GM19023 (cell line): ENCODE data around the gene CGRRF1.

Experiments
- ATAC-seq: cut with Tn5 transposase; IDR thresholded peaks from one replicate; pipeline ENCODE4 v1.9.1; 2021; ENCODE audit warnings: mild to moderate bottlenecking, moderate library complexity; ENCODE audit not compliant: unreplicated experiment

Gene CGRRF1

DNA sequence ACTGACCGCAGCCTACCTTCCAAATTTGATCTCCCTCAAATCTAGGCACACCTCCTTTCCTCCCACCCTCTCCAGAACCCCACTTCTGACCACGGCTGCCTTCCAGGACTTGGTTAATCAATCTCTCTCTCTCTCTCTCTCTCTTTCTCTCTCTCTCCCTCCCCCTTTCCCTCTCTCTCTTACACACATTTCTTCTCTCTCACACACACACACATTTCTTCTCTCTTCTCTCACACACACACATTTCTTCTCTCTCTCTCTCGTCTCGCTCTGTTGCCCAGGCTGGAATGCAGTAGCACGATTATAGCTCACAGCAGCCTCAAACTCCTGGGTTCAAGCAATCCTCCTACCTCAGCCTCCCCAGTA is 20.4 kb upstream of the CGRRF1 start:
- peak; percentile 3 for ATAC-seq

DNA sequence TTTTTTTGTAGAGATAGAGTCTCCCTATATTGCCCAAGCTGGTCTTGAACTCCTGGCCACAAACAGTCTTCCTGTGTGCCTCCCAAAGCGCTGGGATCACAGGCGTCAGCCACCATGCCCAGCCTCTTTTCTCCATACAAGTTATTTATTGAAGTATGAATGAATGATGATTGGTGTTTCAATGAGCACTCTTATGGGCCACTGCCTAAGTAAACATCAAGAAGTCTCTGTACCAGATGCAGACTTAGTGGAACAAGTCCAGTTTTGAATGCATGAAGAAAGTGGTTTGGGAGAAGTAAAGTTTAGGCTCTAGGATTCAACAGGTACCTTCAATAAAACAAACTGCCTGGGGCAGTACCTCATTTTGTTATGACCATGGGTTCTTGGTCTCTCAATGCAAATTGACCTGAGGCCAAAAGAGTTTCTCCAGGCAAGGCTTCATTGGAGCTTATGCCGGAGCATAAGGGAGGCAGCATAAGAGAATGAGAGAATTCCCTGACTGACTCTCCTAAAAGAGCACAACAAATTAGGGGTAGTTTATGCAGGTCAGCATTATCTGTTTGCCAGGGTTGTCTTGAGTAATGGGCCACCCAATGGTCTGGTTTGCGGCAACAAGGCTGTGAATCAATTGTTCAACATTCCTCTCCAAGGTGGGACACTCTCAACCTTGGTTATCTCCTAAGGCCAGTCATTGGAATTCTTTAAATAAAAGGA is 19.8 kb upstream of the CGRRF1 start:
- ATAC-seq: no peak

DNA sequence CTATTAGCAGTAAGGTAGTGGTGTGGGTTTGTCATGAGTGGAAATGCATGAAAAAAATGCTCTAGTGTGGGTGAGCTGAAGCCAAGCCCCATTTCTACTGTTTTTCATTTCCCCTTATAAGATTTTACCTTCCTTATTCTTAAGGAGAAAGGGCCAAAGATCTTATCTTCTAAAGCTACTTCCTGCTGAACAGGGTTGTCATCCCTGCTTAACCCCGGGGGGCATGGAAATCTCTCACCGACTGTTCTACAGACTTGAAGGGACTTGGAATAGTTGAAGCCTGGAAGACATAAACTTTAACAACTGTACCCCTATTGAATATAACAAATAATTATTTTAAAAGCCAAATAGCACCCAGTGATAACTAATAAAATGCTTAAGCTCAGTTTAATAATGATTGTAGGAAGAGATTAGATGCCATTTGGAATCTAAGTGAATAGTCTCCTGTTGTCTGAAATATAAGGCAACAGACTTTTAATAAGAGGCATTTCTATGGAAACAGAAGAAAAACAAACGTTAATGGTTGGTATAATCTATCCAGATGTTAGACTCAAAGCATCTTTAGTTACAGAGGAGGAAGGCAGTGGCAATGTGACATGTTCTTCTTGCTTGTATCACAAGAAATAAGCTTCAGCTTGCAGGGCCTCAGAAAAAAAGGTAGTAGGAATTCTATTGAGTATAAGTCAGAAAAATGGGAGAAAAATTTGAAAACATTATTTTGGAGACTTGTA is 19.1 kb upstream of the CGRRF1 start:
- ATAC-seq: no peak

DNA sequence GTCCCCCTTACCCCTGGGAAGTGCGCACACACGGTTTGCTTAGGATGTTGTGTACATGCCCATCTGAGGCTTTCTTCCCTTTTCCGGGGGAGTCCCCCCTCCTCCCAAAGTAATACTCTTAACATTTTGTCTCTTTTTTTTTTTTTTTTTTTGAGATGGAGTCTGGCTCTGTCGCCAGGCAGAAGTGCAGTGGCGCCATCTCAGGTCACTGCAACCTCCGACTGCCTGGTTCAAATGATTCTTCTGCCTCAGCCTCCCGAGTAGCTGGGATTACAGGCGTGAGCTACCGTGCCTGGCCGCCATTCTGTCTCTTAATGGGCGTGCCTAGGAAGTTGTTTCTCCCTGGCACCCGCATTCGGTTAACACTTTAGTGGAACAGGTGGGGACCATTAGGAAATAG is 16.4 kb upstream of the CGRRF1 start:
- no peak for ATAC-seq

DNA sequence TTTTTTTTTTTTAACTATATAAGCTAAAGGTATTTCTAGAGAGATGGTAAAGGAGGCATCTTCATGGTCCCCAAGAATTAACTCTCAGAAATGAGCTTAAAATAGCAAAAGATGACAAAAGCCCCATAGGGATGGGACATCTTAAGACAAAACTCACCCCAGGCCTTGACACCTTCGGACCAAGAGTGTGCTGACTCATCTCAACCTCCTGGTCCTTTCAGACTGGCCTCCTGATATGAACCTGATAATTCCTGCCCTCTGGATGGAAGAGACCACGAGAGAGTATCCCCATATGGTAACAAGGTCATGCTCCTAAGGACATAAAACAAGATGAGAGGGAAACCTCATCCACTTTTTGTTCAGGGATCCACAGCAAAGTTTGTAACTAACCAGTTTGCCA is 12.5 kb upstream of the CGRRF1 start:
- ATAC-seq: no peak

DNA sequence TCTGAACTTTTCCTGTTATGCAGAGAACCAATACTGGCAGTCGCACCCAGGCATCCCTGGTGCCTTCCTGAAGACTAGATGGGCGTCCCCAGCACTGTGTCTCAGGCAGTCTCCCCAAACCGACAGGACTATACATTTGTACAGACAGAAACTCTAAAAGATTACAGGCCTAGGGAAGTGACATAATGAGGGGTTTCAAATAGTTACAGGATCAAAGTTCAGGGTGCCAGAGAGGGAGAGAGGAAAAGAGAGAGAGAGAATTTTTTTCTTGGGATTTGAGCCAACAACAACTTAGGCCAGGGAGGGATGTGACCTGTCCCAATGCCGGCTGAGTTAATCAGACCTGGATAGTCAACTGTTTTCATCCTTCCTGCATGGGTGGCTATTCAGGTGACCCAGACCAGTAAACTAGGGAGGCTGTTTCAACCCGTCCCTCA is 11.6 kb upstream of the CGRRF1 start:
- no peak for ATAC-seq

DNA sequence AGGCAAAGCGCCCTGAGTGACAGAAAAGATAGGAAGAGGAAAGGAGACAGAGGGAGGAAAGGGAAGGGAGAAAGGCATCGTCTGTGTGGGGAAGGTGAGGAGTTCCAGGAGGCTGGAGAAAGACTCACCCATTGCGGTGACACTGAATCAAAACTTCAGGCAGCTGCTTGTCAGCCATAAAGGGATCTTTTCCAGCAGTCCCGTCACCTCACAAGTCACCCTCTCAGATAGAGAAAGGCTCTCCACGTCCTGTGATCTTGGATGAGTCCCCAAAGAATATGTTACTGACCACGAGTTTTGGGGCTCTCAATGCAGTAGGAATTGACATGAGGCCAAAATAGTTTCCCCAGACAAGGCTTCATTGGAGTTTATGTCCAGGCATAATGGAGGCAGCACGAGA is 11.1 kb upstream of the CGRRF1 start:
- ATAC-seq: no peak

DNA sequence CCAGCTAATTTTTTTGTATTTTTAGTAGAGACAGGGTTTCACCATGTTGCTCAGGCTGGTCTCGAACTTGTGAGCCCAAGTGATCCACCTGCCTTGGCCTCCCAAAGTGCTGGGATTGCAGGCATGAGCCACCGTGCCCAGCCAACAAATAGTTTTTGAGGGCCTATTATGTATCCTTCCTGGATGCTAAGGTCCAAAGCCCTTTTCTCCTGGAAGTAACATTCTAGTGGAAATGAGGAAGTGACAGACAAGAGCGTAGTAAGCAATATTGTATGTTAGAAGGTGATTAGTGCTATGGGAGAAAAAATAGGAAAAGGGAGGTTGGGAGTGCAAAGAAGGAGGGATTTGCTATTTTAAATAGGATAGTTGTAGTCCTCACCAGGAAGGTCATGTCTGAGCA is 9.0 kb upstream of the CGRRF1 start:
- ATAC-seq: no peak

DNA sequence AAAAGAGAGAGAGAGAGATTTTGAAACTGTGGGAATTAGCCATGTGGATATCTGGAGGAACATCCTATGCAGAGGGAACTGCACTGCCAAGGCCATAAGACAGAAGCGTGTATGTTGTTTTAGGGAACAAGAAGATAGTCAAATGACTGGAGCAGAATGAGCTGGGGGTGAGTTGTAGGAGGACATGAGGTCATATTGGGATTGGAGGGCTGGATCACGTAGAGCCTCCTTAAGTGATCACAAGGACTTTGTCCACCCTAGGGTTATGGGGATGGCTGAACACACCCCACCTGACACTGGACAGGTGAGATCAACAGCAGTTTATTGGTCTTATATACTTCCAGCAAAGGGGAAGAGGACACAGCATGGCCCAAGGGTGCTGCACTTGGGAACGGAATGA is 8.2 kb upstream of the CGRRF1 start:
- ATAC-seq: no peak

DNA sequence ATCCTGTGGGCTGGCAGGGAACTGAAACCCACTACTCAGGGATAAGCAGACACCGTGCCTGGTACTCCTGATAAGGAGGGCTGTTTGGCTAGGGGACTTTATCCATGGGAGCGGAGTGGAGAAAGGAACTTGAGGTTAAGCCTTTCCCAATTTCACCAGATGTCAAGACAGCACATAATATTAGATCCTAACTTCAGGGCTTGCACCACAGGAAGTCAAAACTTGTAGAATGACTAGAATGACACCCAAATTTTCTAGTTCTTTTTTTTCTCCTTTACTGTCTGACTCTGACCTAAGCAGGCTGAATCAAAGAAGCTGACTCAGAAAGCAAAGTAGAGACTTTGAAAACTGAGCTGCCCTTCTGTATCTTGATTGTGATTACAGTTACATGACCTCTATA is 7.1 kb upstream of the CGRRF1 start:
- no peak for ATAC-seq

DNA sequence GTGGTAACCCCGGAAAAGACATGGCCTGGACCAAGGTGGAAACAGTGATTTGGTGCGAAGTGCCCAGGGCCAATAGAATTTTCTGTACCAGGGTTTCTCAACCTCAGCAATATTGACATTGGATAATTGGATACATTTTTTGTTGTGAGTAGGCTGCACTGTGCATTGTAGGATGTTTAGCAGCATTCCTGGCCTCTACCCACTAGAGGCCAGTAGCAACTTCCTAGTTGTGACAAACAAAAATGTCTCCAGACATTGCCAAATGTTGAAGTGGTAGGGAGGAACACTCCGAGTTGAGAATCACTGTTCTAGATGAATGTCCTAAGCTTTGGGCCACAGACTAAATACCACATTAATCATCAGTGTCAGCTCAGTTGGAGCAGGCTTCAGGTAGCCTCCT is 6.2 kb upstream of the CGRRF1 start:
- ATAC-seq: no peak

DNA sequence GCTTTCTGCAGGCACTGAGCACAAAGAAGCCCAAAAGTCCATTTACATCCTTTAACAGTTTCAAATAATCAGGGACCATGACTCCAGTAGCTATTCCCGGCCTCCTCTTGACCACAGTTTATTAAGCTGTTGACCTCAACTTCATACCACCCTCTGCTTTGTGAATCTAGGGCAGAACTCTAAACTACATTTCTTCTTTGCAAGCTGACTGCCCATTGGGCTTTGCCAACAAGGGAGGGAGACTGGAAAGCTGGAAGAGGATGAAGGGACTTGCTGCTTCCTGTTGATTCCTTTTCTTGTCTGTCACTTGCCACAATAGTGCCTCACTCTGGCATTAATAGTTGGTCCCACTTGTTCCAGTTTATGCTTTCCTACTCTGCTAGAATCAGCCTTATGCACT is 2.7 kb downstream of the CGRRF1 start:
- no peak for ATAC-seq

DNA sequence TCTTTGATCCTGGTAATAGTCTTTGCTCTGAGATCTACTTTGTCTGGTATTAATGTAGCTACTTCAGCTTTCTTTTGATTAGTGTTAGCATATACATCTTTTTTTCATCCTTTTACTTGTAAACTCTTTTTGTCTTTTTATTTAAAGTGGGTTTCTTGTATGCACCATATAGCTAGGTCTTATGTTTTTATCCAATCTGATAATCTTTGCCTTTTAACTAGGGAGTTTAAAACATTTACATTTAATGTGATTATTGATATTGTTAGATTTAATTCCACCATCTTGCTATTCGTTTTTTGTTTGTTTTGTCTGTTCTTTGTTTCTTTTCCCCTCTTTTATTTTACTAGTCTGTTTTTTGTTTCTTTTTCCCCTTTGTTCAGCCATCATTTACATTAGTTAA is 6.0 kb downstream of the CGRRF1 start:
- no peak for ATAC-seq

DNA sequence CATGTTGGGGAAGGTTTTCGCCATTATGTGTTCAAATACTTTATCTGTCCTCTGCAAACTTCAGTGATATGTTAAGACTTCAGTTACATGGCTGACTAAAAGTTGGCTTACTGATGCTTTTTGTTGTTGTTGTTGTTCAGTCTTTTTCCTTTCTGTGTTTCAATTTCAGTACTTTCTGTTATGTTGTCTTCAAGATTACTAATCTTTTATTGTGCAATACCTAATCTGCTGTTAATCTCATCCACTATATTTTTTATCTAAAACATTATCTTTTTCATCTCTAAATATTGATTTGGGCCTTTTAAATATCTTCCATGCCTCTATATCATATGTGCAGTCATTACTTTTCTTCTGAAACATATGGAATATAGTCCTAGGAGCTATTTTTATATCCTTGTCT is 7.0 kb downstream of the CGRRF1 start:
- no peak for ATAC-seq

DNA sequence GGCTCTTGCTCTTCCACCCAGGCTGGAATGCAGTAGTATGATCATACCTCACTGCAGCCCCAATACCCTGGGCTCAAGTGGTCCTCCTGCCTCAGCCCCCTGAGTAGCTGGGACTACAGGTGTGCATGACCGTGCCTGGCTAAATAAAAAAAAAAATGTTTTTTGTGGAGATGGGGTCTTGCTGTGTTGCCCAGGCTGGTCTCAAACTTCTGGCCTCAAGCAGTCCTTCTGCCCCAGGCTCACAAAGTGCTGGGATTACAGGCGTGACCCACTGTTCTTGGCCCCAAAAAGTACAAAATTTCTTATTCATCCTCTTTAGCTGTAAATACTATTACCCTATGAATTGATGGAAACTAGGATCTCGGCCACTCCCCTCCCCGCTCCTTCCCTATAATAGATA is 14.7 kb downstream of the CGRRF1 start:
- no peak for ATAC-seq

DNA sequence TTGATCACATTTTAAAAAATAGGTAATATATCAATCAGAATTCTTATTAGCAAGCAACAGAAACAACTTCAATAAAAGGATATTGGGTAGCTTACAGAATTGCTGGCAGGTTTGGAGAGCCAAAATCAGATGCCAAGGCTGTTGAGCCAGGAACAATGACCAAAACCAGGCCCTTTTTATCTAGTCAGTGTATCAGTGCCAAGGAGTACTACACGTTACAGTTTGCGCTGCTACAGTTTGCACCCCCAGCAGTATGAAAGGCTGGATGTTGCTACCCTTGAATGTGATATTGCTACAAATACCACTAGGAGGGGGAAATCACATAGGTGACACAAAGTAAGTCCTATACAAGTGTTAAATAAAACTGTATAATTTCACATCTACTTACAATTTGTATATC is 19.3 kb downstream of the CGRRF1 start:
- no peak for ATAC-seq

DNA sequence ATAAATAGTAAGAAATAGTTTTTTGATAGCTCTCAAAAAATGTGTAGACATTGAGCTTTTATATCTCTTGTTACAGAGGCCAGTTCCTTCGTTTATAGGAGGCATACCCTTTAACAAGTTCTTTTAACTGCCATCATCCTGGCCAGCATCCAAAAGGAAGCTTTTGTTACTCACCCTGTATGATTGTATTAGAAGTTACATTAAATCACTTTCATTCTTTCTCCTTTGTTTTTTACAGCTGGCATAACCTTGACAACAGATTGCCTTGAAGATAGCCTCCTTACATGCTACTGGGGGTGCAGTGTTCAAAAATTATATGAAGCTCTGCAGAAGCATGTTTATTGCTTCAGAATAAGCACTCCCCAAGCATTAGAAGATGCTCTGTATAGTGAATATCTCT is 20.1 kb downstream of the CGRRF1 start:
- no peak for ATAC-seq

DNA sequence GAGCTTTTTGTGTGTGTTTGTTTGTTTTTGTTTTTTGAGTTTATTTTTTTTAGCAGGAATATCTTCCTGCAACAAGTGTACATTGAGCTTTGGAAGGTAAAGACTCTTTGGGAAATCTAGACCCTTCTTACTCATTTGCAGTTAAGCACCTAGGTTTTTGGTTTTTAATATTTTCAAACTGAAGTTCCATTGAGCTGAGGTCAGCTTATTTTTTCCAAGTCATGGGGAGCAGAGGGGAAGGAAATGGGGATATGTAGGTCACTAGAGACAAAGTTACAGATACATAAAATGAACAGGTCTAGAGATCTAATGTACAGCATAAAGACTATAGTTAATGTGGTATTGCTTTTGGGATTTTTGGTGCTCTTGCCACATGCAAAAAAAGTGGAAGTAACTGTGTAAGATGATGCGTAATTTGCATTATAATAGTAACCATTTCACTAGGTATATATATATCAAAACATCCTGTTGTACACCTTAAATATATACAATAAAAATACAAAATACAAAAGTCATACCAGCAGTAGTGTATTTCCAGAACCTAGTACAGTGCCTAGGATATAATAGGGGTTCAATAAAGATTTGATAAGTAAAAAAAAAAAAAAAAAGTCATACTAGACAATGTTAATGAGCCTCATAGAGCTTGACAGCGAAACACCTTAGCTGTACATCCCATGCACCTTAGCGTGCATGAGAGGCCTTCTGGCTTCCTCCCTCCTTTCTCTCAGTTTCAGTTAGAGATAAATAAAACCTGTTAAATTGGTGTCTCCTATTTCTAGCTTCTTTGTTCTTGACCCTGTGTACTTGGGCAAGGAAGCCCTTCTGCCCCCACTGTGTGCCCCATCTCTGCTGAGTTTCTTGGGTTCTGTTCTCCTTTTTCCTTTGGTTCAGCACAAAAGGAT is 22.7 kb downstream of the CGRRF1 start:
- peak; percentile 96 for ATAC-seq

DNA sequence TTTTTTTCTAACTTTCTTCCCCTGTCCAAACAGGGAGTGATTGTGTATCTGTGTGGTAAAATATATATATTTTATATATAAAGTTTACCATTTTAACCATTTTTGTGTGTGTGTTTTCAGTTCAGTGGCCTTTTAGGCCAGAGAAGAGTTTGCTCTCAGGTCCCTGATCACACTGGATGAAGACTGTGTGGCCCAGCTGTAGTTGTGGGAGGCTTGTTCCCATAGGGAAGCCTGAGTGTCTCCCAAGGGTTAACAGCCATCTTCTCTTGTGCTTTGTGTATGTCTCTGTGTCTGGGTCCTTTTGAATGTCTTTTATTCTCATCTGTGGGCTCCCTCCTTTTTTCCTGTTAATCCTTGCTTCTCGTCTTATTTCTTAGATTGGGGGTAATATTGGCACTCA is 23.4 kb downstream of the CGRRF1 start:
- ATAC-seq: no peak

DNA sequence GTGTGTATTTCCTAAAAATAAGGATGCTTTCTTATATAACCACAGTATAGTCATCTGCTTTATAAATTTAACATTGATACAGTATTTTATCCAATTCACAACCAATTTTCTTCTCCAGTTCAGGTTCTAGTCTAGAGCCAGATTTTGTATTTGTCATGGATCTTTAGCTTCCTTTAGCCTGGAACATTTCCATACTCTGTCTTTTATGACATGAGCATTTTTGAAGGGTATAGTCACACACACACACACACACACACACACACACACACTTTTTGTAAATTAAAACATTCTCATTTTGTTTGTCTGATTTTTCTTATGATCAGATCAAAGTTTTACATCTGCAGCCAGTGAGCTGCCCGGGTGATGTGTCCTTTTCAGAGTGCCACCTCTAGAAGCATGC is 25.4 kb downstream of the CGRRF1 start:
- ATAC-seq: no peak

DNA sequence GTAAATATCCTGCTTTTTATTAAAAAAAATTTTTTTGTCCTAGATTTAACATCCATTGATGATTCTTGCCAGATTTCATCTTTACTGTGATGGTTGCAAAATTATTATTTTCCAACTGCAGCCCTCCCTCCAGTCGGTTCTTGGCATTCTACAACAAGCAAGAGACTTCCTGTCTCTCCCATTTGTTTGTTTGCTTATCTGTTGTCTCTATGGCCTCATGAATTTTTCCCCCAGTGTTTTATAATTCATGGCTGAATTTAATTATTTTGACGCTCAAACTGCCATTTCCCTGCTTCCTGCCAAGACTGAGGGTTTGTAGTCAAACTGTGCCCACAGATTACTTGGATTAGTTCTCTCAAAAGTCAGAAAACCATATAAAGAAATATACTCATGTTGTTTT is 25.9 kb downstream of the CGRRF1 start:
- ATAC-seq: no peak

DNA sequence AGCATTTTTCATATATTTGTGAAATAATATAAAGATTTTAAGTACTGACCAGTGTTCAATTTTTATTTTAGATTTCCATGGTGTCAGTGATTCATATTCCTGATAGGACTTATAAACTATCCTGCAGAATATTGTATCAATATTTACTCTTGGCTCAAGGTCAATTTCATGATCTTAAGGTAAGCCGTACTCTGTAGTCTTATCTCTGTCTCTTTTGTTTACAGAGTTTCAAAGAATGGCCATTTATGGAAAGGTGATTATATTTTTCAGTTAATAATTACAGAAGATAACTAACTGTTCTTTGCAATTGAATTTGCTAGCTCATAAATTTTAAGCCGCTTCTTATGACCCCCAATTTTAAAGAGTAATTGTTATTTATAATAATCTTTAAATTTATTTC is 27.9 kb downstream of the CGRRF1 start:
- no peak for ATAC-seq
